Endodermal cell (in vitro differentiated cells): ENCODE results near the gene PDE4D. TPM values are rescaled to one million over a fixed set of nuclear protein-coding genes. Genes with fewer than 3 reads are reported as not detected.
A peak's percentile ranks its signal among the peaks of the same experiment; 100 is the strongest.

Experiments
- DNase-seq: peaks from one replicate; pipeline ENCODE4 v3.0.0-alpha.2; 2017
- H3K27ac ChIP-seq: 2 replicates; pipeline ENCODE4 v1.5.1; 2013; ENCODE audit warnings: mild to moderate bottlenecking, low read depth, low read length, moderate library complexity
- H3K27me3 ChIP-seq: 2 replicates; pipeline ENCODE4 v1.6.1; 2013; ENCODE audit warnings: mild to moderate bottlenecking, low read length, moderate library complexity; ENCODE audit not compliant: insufficient read depth, control insufficient read depth, poor library complexity, severe bottlenecking
- H3K36me3 ChIP-seq: 2 replicates; pipeline ENCODE4 v1.7.0; 2013; ENCODE audit warnings: mild to moderate bottlenecking, low read length, moderate library complexity; ENCODE audit not compliant: control insufficient read depth, insufficient read depth
- H3K4me1 ChIP-seq: one replicate; pipeline ENCODE4 v1.7.0; 2013; ENCODE audit warnings: low read length; ENCODE audit not compliant: control insufficient read depth, insufficient read depth
- H3K4me3 ChIP-seq: 2 replicates; pipeline ENCODE4 v1.5.1; 2013; ENCODE audit warnings: mild to moderate bottlenecking, low read length, moderate library complexity
- H3K9ac ChIP-seq: 2 replicates; pipeline ENCODE4 v1.6.1; 2013; ENCODE audit warnings: mild to moderate bottlenecking, low read length, moderate library complexity; ENCODE audit not compliant: poor library complexity, severe bottlenecking; ENCODE audit errors: extremely low read depth
- H3K9me3 ChIP-seq: 2 replicates; pipeline ENCODE4 v1.6.1; 2013; ENCODE audit warnings: mild to moderate bottlenecking, low read length, moderate library complexity; ENCODE audit not compliant: control insufficient read depth
- H3K27ac Mint-ChIP-seq: 2 replicates; pipeline ENCODE4 v1.8.0; 2020; ENCODE audit warnings: mixed read lengths
- H3K27me3 Mint-ChIP-seq: 2 replicates; pipeline ENCODE4 v1.8.0; 2021; ENCODE audit warnings: mild to moderate bottlenecking, mixed read lengths; ENCODE audit not compliant: insufficient read depth
- H3K36me3 Mint-ChIP-seq: 2 replicates; pipeline ENCODE4 v1.8.0; 2020; ENCODE audit warnings: low read depth, mixed read lengths
- H3K4me1 Mint-ChIP-seq: 2 replicates; pipeline ENCODE4 v1.8.0; 2020; ENCODE audit warnings: mixed read lengths
- H3K4me3 Mint-ChIP-seq: 2 replicates; pipeline ENCODE4 v1.8.0; 2020; ENCODE audit warnings: mild to moderate bottlenecking, moderate library complexity, mixed read lengths
- H3K9me3 Mint-ChIP-seq: 2 replicates; pipeline ENCODE4 v1.8.0; 2020; ENCODE audit warnings: mild to moderate bottlenecking, mixed read lengths
- CTCF ChIP-seq: fragments of 200-600 bp; sonication (generic); conservative IDR thresholded peaks from 2 replicates; pipeline ENCODE4 v1.5.0; 2021; ENCODE audit warnings: antibody characterized with exemption, mild to moderate bottlenecking
- WGBS, 2 experiments: methylation state at CpG; one replicate each; pipeline versions ENCODE4 v1.1.5 to v1.1.7; 2013; ENCODE audit warnings: missing lambda C conversion rate in 2 of 2, mixed read lengths in 1 of 2; ENCODE audit not compliant: insufficient coverage in 1 of 2, insufficient read length in 1 of 2; 5-methylcytosine and 5-hydroxymethylcytosine counted together
- total RNA-seq, 2 donors: library from RNA; stranded (reverse); fragmentation: NEBNext Ultra II Directional in 1 of 2; extraction: Animal tissue kit (Norgen Biotek cat#: 25700) in 1 of 2; gene quantifications; 2 replicates in 1 of 2; 3 replicates in 1 of 2; pipeline ENCODE4 v1.2.1, GENCODE V29; 2021

PDE4D gene
- total RNA-seq, 2 donors from 2014 or later: 9.2 to 11.4 TPM

- no peaks in the 10 kb centered on the region for H3K9me3 ChIP-seq
- Mint-ChIP-seq H3K27ac (peak overlapping the region; percentile 44), H3K9me3 (peaks cover 2% of the 10 kb centered on the region), H3K36me3 (no peaks in the 10 kb centered on the region), H3K27me3 (no peaks in the 10 kb centered on the region), H3K4me3 (no peak overlapping the region), H3K4me1 (peaks cover 55% of the 10 kb centered on the region)
- H3K4me1 ChIP-seq: peaks cover 4% of the 10 kb centered on the region
- H3K27ac ChIP-seq: no peak overlapping the region
- TF ChIP-seq CTCF: no peak
- no peaks in the 10 kb centered on the region for H3K36me3 ChIP-seq
- DNase-seq: no peak
- H3K27me3 ChIP-seq: no peaks in the 10 kb centered on the region
- H3K4me3 ChIP-seq: no peak overlapping the region
- H3K9ac ChIP-seq: no peak overlapping the region
Observed at GRCh38 chr5:59001154-59001553, 892.4 kb downstream of the PDE4D start.

- no peaks in the 10 kb centered on the region for H3K36me3 ChIP-seq
- H3K4me3 ChIP-seq: no peak overlapping the region
- H3K9me3 ChIP-seq: no peaks in the 10 kb centered on the region
- 71 to 96% methylated on average over 1 to 3 of the region's 3 CpGs for WGBS, 2 experiments
- H3K4me1 Mint-ChIP-seq: peaks cover 47% of the 10 kb centered on the region
- peak overlapping the region; percentile 68 for H3K27ac Mint-ChIP-seq
- peaks cover 5% of the 10 kb centered on the region for H3K4me1 ChIP-seq
- no peak overlapping the region for H3K9ac ChIP-seq
- no peak for DNase-seq
- no peaks in the 10 kb centered on the region for H3K27me3 Mint-ChIP-seq
- no peak for TF ChIP-seq CTCF
- no peak overlapping the region for H3K4me3 Mint-ChIP-seq
- H3K27me3 ChIP-seq: no peaks in the 10 kb centered on the region
- H3K9me3 Mint-ChIP-seq: peaks cover 2% of the 10 kb centered on the region
- peak overlapping the region; percentile 40 for H3K27ac ChIP-seq
- peaks cover 2% of the 10 kb centered on the region for H3K36me3 Mint-ChIP-seq
Observed at GRCh38 chr5:59000211-59000610, 893.3 kb downstream of the PDE4D start.

GRCh38 chr5:58999804-59000203 lies 893.7 kb downstream of the PDE4D start:
- Histone ChIP-seq H3K4me3 (peak overlapping the region; percentile 81), H3K27me3 (no peaks in the 10 kb centered on the region), H3K9ac (no peak overlapping the region), H3K36me3 (no peaks in the 10 kb centered on the region), H3K4me1 (peaks cover 5% of the 10 kb centered on the region), H3K27ac (peak overlapping the region; percentile 40), H3K9me3 (no peaks in the 10 kb centered on the region)
- 78 to 93% methylated on average over 6 to 7 of the region's 7 CpGs for WGBS, 2 experiments
- peaks cover 44% of the 10 kb centered on the region for H3K4me1 Mint-ChIP-seq
- peak overlapping the region; percentile 28 for H3K4me3 Mint-ChIP-seq
- no peak overlapping the region for H3K27ac Mint-ChIP-seq
- peaks cover 2% of the 10 kb centered on the region for H3K9me3 Mint-ChIP-seq
- TF ChIP-seq CTCF: no peak
- peaks cover 2% of the 10 kb centered on the region for H3K36me3 Mint-ChIP-seq
- peak; percentile 82 for DNase-seq
- H3K27me3 Mint-ChIP-seq: no peaks in the 10 kb centered on the region
